ENCODE data around the gene DLEC1. TPM values are rescaled to one million over a fixed set of nuclear protein-coding genes. Genes with fewer than 3 reads are reported as not detected.

DLEC1 gene
- total and polyA plus RNA-seq, 8 donors: 0.14 to 0.75 (median 0.51) TPM

DNA sequence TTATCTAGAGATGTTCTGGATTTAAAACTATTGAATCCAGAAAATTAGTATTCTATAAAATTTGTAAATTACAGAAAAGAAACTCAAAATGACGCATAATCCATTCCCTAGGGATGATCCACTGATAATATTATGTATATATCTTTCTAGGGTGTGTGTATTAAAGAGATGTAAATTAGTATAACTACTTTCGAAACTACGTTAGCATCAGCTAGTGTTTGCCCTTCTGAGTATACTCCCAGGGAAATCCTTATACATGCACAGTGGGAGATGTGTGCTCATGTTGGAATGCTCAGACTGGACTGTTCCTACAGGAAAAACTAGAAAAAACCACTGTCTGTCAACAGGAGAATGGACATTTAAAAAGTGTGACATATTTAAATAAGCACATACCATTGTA lies 61.5 kb downstream of the DLEC1 start:
- no peak for ATAC-seq
- no peaks in the 10 kb centered on the region for H3K4me1 ChIP-seq
- no peak for FAIRE-seq
- no peaks in the 10 kb centered on the region for H3K9me3 ChIP-seq
- no peak overlapping the region for H3K4me3 ChIP-seq
- no peaks in the 10 kb centered on the region for H3K36me3 ChIP-seq
- 73 to 92% methylated on average over 3 of the region's 3 CpGs for WGBS, 2 donors
- H3K27ac ChIP-seq: no peak overlapping the region
- no peaks in the 10 kb centered on the region for H3K27me3 ChIP-seq
- intact Hi-C loops (cut with DNase I): no loop called here
- no peak for DNase-seq
- no peak for TF ChIP-seq CTCF (IDR thresholded peaks at IDR 0.05)

DNA sequence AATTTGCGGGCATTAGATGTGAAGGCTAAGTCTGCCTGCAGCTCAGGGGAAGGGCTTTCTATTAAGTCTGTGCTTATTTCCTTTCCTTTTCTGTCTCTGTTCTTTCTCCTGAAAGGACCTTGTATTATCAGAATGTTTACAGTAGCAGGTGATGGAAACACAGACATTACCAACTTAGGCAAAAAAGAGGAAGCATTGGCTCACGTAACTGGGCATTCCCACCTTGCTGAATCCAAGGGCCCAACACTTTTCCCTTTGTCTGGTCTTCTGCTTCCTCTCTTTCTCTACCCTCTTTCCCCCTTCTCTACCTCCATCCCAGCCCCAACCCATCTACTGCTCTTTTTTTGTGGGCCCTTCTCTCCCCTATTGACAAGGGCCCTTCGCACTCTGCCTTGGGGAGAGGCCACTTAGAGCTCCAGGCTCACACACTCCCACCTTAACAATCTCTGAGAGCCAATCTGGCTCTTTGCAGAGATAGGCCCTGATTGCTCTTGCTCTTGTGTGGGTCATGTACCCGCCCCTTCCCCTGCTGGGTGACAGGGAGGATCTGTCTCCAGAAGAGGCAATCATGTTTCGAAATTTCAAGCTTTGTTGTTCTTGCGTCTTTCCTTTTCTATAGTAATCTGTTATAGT lies 62.9 kb downstream of the DLEC1 start:
- TF ChIP-seq CTCF (IDR thresholded peaks at IDR 0.05): no peak
- 87 to 93% methylated on average over 6 of the region's 6 CpGs for WGBS, 2 donors
- no peak for FAIRE-seq
- Histone ChIP-seq H3K9me3 (no peaks in the 10 kb centered on the region), H3K4me1 (no peaks in the 10 kb centered on the region), H3K27ac (no peak overlapping the region), H3K36me3 (no peaks in the 10 kb centered on the region), H3K27me3 (no peaks in the 10 kb centered on the region), H3K4me3 (no peak overlapping the region)
- intact Hi-C loops (cut with DNase I): no loop called here
- ATAC-seq: no peak
- no peak for DNase-seq

- Histone ChIP-seq H3K4me1 (no peaks in the 10 kb centered on the region), H3K36me3 (no peaks in the 10 kb centered on the region), H3K27ac (no peak overlapping the region), H3K27me3 (no peaks in the 10 kb centered on the region), H3K9me3 (no peaks in the 10 kb centered on the region), H3K4me3 (no peak overlapping the region)
- no peak for FAIRE-seq
- no peak for ATAC-seq
- no peak for DNase-seq
- 39 to 49% methylated on average over 1 of the region's 1 CpG for WGBS, 2 donors
- no peak for TF ChIP-seq CTCF (IDR thresholded peaks at IDR 0.05)
- intact Hi-C loops (cut with DNase I): no loop called here
Observed at GRCh38 chr3:38102444-38102814, 63.4 kb downstream of the DLEC1 start.

DNA sequence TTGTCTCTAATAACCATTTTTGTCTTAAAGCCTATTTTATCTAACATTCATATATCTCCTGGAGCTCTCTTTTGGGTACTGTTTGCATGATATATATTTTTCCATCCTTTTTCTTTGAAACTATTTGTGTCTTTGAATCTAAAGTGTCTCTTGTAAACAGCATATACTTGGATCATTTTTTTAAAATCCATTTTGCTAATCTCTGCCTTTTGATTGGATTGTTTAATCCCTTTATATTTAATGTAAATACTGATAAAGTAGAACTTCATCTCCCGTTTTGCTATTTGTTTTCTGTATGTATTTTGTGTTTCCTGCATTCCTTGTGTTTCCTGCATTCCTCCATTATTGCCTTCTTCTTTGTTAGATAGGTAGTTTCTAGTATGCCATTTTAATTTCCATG lies 66.5 kb downstream of the DLEC1 start:
- FAIRE-seq: no peak
- no peak overlapping the region for H3K4me3 ChIP-seq
- no peaks in the 10 kb centered on the region for H3K27me3 ChIP-seq
- H3K36me3 ChIP-seq: no peaks in the 10 kb centered on the region
- ATAC-seq: no peak
- H3K9me3 ChIP-seq: no peaks in the 10 kb centered on the region
- WGBS, 2 donors: 31 to 32% methylated on average over 1 of the region's 1 CpG
- H3K4me1 ChIP-seq: no peaks in the 10 kb centered on the region
- intact Hi-C loops (cut with DNase I): no loop called here
- H3K27ac ChIP-seq: no peak overlapping the region
- TF ChIP-seq CTCF (IDR thresholded peaks at IDR 0.05): no peak
- no peak for DNase-seq

DNA sequence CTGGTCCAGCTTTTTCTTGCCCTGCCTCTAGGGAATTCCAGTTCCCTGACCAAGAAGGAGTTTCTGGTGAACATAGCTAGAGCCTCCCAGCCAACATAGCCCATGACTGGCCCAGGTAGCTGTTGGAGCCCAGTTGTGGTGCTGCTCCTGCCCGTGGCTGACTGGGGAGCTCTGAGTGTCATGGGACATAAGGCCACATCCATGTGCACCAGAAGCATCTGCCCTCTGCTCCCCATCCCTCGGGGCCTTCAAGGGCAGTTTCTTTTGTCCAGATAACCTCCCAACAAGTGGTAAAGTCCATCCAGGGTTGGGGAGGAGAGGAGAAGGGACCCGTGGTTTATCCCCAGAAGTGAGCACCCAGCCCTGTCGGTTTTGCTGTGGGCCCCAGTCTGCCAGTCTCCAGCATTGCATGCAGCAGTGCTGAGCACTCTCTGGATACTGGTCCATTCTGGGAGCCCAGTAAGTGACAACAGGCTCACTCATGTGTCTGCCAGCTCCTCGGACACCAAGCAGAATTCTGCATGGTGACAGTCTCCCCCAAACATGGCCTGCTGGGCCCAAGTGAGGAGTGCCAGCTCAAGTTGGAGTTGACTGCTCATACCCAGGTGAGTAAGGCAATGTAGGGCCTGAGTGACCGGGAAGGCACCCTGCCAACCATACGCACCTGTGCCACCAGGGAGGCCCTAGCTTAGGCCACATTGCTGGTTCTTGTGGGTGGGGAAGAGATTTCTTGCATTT lies 69.1 kb downstream of the DLEC1 start:
- no peak for ATAC-seq
- Histone ChIP-seq H3K9me3 (no peaks in the 10 kb centered on the region), H3K4me1 (no peaks in the 10 kb centered on the region), H3K27me3 (no peaks in the 10 kb centered on the region), H3K36me3 (no peaks in the 10 kb centered on the region), H3K27ac (no peak overlapping the region), H3K4me3 (no peak overlapping the region)
- TF ChIP-seq CTCF (IDR thresholded peaks at IDR 0.05): no peak
- no peak for DNase-seq
- WGBS, 2 donors: 72 to 89% methylated on average over 7 of the region's 7 CpGs
- no peak for FAIRE-seq
- intact Hi-C loops (cut with DNase I): no loop called here

Data from pancreas (tissue), 10 donors.